IPS-11a (cell line): ENCODE results near the gene ZNF345.

Experiments used
- H3K4me3 ChIP-seq: one replicate; pipeline ENCODE4 v1.5.1; 2013; ENCODE audit warnings: low read depth, low read length, control low read depth

The ZNF345 gene

DNA sequence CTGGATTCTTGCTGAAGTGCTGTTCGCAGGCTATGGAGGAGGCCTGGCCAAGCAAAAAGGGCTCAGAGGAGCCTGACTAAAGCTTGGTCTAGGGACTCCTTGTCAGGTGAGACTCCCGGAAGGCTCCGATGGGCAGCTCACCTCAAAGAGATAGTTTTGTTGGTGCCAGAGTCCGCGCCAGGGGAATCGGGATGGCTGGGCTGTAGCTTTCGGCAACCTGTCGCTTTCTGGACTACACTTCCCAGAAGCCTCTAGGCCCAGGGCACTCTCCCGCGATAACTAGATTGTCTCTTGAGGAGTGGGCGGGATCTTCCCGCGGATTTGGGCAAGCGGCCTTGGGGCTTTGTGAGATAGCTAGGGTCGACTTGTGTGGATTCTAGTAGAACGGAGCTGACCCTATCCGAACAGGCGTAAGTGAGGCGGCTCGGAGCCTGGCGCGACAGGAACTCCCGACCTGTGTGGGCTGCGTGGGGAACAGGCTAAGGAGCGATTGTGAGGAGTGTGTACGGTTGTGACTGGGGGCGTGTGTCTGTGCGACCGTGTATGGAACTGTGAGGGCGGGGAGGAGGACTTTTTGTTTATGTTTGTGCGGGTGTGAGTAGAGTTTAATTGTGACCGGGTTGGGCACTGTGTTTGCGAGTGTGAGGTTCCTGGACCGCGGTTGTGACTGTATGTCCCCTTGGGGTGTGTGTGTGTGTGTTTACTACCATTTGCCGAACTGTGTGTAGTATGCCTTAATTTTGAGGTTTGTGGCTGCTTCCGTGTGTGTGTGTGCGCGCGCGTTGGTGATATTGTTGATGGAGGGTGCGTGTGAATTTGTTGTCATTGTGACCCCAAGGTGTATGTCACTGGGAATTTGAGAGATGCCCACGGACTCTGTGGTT is at the start of gene ZNF345:
TSS of gene ZNF345 (plus strand) at position 318 of the 884 bp plus-strand sequence. CDS start 25,955 bp downstream, outside the sequence.
- H3K4me3 ChIP-seq = peak within 1 kb of the TSS; percentile 96

DNA sequence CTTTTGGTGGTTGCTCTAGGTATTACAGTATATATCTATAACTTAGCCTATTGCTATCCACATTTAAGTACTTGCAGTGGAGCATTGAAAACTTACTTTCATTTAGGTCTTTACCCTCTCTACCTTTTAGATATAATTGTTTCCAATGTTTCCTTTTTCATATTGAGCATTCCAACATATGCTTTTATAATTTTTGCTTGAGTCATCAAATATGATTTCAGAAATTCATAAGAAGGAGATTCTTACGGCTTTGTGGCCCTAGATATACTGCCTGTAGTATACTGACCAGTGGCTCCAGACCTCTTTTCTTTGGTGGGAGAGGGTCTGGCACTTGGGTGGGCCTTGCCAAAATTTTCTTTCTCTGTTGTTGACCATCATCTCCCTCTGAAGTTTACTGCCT is 45.3 kb upstream of the ZNF345 start:
- H3K4me3 ChIP-seq = no peak overlapping the region

DNA sequence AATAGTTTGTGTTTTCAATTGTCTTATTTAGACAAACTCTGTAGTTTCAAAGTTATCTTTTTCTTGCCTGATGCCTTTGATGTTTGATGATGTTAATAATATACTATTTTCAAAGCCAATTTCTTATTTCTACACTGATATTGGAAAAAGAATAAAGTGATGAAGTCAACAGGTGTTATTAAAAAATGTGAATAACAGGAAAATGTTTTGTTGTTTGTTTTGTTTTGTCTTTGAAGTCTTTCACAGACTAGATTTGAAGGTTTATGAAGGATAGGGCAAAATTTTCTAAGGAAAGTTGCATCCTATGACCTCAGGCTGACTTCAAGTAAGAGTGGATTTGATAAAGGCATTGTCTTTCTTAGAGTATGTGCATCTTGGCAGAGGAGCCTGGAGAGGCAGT is 43.6 kb upstream of the ZNF345 start:
- H3K4me3 ChIP-seq = no peak overlapping the region

DNA sequence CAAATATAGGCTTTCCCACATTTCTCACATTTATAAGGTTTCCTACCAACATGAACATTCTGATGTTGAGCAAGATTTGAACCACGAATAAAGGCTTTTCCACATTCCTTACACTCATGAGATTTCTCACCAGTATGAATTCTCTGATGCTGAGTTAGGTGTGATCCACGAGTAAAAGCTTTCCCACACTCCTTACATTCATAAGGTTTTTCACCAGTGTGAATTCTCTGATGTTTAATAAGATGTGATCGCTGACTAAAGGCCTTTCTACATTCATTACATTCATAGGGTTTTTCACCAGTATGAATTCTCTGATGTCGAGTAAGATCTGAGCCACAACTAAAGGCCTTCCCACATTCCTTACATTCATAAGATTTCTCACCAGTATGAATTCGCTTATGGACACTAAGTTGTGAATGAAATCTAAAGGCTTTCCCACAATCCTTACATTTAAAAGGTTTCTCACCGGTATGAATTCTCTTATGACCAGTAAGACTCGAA is 31.5 kb upstream of the ZNF345 start:
- H3K4me3 ChIP-seq = no peak overlapping the region

DNA sequence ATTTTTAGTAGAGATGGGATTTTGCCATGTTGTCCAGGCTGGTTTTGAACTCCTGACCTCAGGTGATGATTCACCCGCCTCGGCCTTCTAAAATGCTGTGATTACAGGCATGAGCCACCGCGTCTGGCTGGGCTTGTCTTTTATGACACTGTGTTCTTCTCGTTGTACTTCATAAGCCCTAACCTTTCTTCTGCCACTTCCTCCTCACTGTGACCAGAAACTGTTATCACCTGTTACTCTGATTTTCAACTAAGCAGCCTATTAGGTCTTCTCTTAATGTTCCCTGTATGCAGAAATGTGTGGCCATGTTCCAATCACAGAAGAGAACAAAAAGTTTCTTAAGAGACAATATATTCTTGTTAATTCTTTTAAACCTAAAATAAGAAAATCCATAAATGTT is 28.9 kb upstream of the ZNF345 start:
- H3K4me3 ChIP-seq = no peak overlapping the region

GRCh38 chr19:36833430-36833829 is 17.2 kb upstream of the ZNF345 start:
- H3K4me3 ChIP-seq = no peak overlapping the region

DNA sequence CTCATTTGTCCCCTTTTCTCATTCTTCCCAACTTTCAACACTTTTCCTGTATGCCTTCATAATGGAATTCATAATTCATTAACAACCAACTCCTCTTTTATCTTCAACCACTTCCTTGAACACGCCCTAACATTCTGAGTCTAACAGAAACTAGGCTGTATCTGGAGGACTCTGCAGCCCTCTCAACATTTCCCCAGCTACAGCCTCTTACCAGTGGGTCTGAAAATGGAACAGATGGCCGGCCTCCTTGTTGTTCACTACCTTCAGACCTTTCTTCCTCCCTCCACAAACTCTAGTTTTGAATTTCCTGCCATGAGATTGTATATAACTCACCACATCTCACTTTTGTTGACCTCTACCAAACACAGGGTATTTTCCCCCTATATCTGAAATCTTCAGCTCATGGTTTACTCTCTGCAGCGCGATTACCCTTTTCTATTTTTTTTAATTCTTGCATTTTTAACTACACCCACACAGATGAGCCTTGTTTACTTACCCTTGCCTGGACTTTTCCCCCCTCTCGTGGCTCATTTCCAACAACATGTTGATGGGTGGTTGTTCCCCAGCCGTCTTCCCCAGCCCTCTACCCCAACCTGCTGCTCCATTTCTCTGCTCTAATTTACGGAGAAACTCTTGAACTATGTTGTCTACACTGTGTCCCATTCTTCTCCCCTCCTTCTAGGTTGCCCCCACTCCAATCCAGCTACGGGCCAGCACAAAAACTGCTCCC is 13.3 kb upstream of the ZNF345 start:
- H3K4me3 ChIP-seq = peak overlapping the region; percentile 70

DNA sequence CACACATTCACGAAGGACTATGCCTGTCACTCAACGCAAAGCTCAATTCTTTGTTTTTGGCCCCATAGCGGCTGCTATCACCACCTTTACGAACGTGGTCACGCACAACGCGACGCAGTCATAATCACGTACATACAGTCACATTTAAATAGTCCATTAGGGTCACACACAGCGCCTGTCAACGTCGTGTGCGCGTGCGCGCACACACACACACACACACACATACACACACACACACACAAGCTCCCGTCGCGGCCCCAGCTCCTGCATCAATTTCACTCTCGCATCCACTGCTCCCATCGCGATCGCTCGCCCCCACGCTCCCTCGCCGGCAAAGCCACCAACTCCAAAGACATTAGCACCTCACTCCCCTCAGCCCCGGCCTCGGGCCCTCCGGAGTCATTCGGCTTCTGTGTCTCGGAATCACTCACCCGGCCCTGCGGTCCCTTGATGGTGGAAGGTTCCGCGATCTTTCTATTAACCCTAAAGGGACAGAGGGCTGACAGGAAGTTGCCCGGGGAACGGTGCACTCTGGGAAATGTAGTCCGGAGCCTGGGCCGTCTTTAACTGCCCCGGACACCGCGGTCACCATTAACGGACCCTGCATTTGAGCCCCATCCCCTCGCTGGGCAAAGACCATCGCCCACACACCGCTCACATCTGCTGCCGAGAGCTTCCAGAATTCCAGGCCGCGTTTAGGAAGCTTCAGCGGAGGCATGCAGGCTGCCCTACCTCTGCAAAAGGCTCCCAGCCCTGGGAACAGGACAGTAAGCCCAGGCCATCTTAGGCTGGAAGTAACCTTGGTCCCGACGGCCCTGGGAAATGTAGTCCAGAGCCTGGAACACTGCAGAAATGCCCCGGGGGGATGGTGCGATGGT is 12.5 kb upstream of the ZNF345 start, which contains the start of gene ZNF790:
TSS of gene ZNF790 (minus strand) at position 482 of the 878 bp plus-strand sequence. CDS start 12,768 bp downstream, outside the sequence.
- peak within 1 kb of the TSS; percentile 70 for H3K4me3 ChIP-seq

- peak overlapping the region; percentile 70 for H3K4me3 ChIP-seq
These were observed 11.8 kb upstream of the ZNF345 start for GRCh38 chr19:36838784-36839324.

GRCh38 chr19:36847968-36848367 is 2.7 kb upstream of the ZNF345 start:
- no peak overlapping the region for H3K4me3 ChIP-seq

GRCh38 chr19:36849701-36850558 is 746 bp upstream of the ZNF345 start:
- H3K4me3 ChIP-seq = peak overlapping the region; percentile 96

GRCh38 chr19:36851898-36852297 is 1.2 kb downstream of the ZNF345 start:
- H3K4me3 ChIP-seq = peak overlapping the region; percentile 96

- no peak overlapping the region for H3K4me3 ChIP-seq
These were observed 26.6 kb downstream of the ZNF345 start for GRCh38 chr19:36876993-36877938.

DNA sequence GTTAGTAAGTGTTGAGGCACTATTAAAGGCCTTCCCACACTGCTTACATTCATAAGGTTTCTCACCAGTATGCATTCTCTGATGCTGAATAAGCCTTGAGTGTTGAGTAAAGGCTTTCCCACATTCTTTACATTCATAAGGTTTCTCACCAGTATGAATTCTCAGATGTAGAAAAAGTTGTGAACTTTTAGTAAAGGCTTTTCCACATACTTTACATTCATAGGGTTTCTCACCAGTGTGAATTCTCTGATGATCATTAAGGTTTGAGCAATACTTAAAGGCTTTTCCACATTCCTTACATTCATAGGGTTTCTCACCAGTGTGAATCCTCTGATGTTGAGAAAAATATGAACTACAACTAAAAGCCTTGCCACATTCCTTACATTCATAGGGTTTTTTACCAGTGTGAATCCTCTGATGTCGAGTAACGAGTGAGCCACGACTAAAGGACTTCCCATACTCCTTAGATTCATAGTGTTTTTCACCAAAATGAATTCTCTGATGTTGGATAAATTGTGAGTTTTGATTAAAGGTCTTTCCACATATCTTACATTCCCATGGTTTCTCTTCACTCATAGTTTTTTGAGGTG is 41.2 kb downstream of the ZNF345 start:
- H3K4me3 ChIP-seq = no peak overlapping the region

GRCh38 chr19:36894849-36895383 is 44.2 kb downstream of the ZNF345 start:
- H3K4me3 ChIP-seq = no peak overlapping the region

GRCh38 chr19:36898422-36898821 is 47.7 kb downstream of the ZNF345 start:
- no peak overlapping the region for H3K4me3 ChIP-seq

DNA sequence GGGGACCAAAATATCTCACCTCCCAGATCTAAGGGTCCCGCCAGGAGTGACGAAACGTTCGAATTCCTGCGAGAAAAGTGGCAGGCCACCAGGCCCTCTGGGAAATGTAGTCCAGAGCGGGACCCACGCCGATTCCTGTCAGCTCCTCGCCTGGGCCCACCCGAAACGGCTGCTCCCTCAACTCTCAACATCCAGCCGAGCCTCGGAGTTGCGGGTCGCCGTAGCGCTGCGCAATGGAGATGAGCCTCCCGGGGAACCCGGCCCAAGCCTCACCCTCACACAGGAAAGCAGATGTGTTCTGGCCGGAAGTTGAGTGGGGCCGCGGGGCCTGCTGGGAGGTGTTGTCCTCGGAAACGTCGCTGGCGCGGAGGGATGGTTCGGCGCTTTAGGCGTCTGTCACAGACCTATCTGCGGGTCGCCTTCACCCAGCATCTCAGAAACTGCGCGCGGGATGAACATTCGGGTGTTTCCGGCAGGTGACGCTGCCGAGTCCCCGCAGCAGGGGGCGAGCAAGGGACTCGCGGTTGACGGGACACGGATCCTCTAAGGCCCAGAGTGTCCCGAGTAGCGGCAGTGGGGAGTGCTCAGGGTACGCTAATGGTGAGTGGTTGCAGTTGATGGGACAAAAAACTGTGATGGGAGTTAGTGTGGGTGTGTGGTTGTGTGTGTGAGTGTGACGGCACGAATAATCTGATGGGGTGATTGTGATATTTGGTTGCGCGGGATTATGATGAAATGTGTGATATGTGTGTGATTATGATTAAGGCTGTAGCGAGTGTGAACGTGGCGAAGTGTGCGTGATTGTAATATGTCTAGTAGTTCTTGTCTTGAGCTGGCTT is 65.5 kb downstream of the ZNF345 start, which contains the start of the genes ZNF568 and ZNF829:
TSS of gene ZNF568 (plus strand) at position 341 of the 839 bp plus-strand sequence. CDS start 6,439 bp downstream, outside the sequence.
TSS of gene ZNF829 (minus strand) at position 300 of the 839 bp plus-strand sequence. CDS start 1,124 bp downstream, outside the sequence.
- peak within 1 kb of the TSS; percentile 93 for H3K4me3 ChIP-seq
